Lung (tissue), 12 donors: Measurements from ENCODE around the gene BACE2. TPM values are rescaled to one million over a fixed set of nuclear protein-coding genes. Genes with fewer than 3 reads are reported as not detected.

Experiments
- ATAC-seq: fragments of 200-7000 bp; cut with Tn5 transposase; one replicate; pipeline ENCODE4 v1.9.1; 2020; ENCODE audit warnings: moderate number of reproducible peaks; ENCODE audit not compliant: insufficient read depth, low FRiP score
- DNase-seq, 3 donors: peaks; one replicate each; pipeline ENCODE4 v3.0.0-alpha.2; 2013 to 2017
- H3K27ac ChIP-seq, 2 donors: one replicate each; pipeline ENCODE4 v1.5.1; 2013; ENCODE audit warnings: mild to moderate bottlenecking in 2 of 2, moderate library complexity in 2 of 2, control low read depth in 1 of 2, inconsistent platforms in 1 of 2, low read depth in 1 of 2, low read length in 1 of 2
- H3K27me3 ChIP-seq, 3 donors: one replicate each; pipeline ENCODE4 v1.5.1; 2013; ENCODE audit warnings: low read length in 2 of 3; ENCODE audit not compliant: control insufficient read depth in 3 of 3, insufficient read depth in 3 of 3
- H3K36me3 ChIP-seq, 4 donors: one replicate each; pipeline ENCODE4 v1.5.1; 2013; ENCODE audit warnings: low read length in 4 of 4, mild to moderate bottlenecking in 1 of 4, moderate library complexity in 1 of 4; ENCODE audit not compliant: control insufficient read depth in 4 of 4, insufficient read depth in 4 of 4
- H3K4me1 ChIP-seq, 5 donors: one replicate each; pipeline ENCODE4 v1.5.1; 2013; ENCODE audit warnings: low read length in 5 of 5, mild to moderate bottlenecking in 2 of 5, moderate library complexity in 1 of 5; ENCODE audit not compliant: control insufficient read depth in 5 of 5, insufficient read depth in 5 of 5
- H3K4me3 ChIP-seq: one replicate; pipeline ENCODE4 v1.5.1; 2013; ENCODE audit warnings: mild to moderate bottlenecking, control low read depth, moderate library complexity
- H3K9ac ChIP-seq, 2 donors: one replicate each; pipeline ENCODE4 v1.5.1; 2013; ENCODE audit warnings: low read length in 2 of 2, control low read depth in 1 of 2; ENCODE audit not compliant: insufficient read depth in 1 of 2
- H3K9me3 ChIP-seq, 4 donors: one replicate each; pipeline ENCODE4 v1.5.1; 2013; ENCODE audit warnings: low read length in 3 of 4, mild to moderate bottlenecking in 1 of 4, moderate library complexity in 1 of 4; ENCODE audit not compliant: control insufficient read depth in 4 of 4, insufficient read depth in 3 of 4
- WGBS, 2 donors: extraction: QIAGEN DNeasy Blood & Tissue Kit; methylation state at CpG; one replicate each; pipeline ENCODE4 v1.1.7; 2013; 5-methylcytosine and 5-hydroxymethylcytosine counted together
- polyA plus RNA-seq, 2 donors: library from polyadenylated mRNA; stranded (reverse); fragments of 200-250 nt; gene quantifications; one replicate each; pipeline ENCODE4 v1.2.1, GENCODE V29; 2013
- total RNA-seq, 2 donors: library from RNA; depleted of rRNA in 1 of 2; stranded (reverse); fragments of >200 nt in 1 of 2; gene quantifications; one replicate each; pipeline ENCODE4 v1.2.1, GENCODE V29; 2014 to 2021
- TF ChIP-seq, protein P1 (sequence below): IDR thresholded peaks from 2 replicates; pipeline ENCODE4 v1.5.1; 2012; ENCODE audit warnings: mild to moderate bottlenecking; ENCODE audit errors: control extremely low read depth, extremely low read depth
- donor health status: control.
- donor health status: control.
- donor health status: Bipolar disorder and iron deficiency.
- donor health status: healthy.
- donor health status: DM: yes; HTN: yes; CAD: no.

The BACE2 gene
- total and polyA plus RNA-seq, 4 donors: 9.3 to 49.9 (median 33.8) TPM

- Histone ChIP-seq H3K27ac (no peak overlapping the region), H3K4me1 (peaks cover 0 to 3% (median 0%) of the 10 kb centered on the region in 5 donors), H3K9ac (no peak overlapping the region), H3K36me3 (no peaks in the 10 kb centered on the region), H3K4me3 (no peak overlapping the region), H3K27me3 (peaks cover 0 to 4% (median 0%) of the 10 kb centered on the region in 3 donors), H3K9me3 (peaks cover 0 to 6% (median 0%) of the 10 kb centered on the region in 4 donors)
- DNase-seq: no peak
- no peak for ATAC-seq
- TF ChIP-seq, protein P1, sequence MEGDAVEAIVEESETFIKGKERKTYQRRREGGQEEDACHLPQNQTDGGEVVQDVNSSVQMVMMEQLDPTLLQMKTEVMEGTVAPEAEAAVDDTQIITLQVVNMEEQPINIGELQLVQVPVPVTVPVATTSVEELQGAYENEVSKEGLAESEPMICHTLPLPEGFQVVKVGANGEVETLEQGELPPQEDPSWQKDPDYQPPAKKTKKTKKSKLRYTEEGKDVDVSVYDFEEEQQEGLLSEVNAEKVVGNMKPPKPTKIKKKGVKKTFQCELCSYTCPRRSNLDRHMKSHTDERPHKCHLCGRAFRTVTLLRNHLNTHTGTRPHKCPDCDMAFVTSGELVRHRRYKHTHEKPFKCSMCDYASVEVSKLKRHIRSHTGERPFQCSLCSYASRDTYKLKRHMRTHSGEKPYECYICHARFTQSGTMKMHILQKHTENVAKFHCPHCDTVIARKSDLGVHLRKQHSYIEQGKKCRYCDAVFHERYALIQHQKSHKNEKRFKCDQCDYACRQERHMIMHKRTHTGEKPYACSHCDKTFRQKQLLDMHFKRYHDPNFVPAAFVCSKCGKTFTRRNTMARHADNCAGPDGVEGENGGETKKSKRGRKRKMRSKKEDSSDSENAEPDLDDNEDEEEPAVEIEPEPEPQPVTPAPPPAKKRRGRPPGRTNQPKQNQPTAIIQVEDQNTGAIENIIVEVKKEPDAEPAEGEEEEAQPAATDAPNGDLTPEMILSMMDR: no peak
- 86 to 87% methylated on average over 11 of the region's 11 CpGs for WGBS, 2 donors
These were observed 19.2 kb upstream of the BACE2 start for GRCh38 chr21:41148798-41149197.

- no peak overlapping the region for H3K9ac ChIP-seq
- 84 to 87% methylated on average over 6 of the region's 6 CpGs for WGBS, 2 donors
- no peak overlapping the region for H3K27ac ChIP-seq
- H3K4me3 ChIP-seq: no peak overlapping the region
- TF ChIP-seq, protein P1: no peak
- DNase-seq (no peak), ATAC-seq (no peak)
- no peaks in the 10 kb centered on the region for H3K36me3 ChIP-seq
- peaks cover 0 to 3% (median 0%) of the 10 kb centered on the region in 5 donors for H3K4me1 ChIP-seq
- peaks cover 0 to 4% (median 2%) of the 10 kb centered on the region in 3 donors for H3K27me3 ChIP-seq
- H3K9me3 ChIP-seq: peaks cover 0 to 6% (median 0%) of the 10 kb centered on the region in 4 donors
These were observed 18.8 kb upstream of the BACE2 start for GRCh38 chr21:41149199-41149598.

DNA sequence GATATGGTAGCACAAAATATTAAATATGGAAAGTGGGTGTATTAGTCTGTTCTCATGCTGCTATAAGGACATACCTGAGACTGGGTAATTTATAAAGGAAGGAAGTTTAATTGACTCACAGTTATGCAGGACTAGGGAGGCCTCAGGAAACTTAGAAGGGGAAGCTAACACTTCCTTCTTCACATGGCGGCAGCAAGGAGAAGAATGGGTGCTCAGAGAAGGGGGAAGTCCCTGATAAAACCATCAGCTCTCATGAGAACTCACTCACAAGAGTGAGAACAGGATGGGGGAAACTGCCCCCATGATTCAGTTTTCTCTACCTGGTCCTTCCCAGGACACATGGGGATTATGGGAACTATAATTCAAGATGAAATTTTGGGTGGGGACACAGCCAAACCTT lies 15.8 kb upstream of the BACE2 start:
- no peak overlapping the region for H3K4me3 ChIP-seq
- H3K27ac ChIP-seq: no peak overlapping the region
- no peak overlapping the region for H3K9ac ChIP-seq
- WGBS, 2 donors: 36 to 47% methylated on average over 1 of the region's 1 CpG
- DNase-seq (no peak), ATAC-seq (no peak)
- no peaks in the 10 kb centered on the region for H3K36me3 ChIP-seq
- peaks cover 0 to 6% (median 0%) of the 10 kb centered on the region in 4 donors for H3K9me3 ChIP-seq
- H3K27me3 ChIP-seq: peaks cover 0 to 4% (median 2%) of the 10 kb centered on the region in 3 donors
- TF ChIP-seq, protein P1: no peak
- peaks cover 0 to 3% (median 0%) of the 10 kb centered on the region in 5 donors for H3K4me1 ChIP-seq

GRCh38 chr21:41153443-41153842 lies 14.5 kb upstream of the BACE2 start:
- TF ChIP-seq, protein P1: no peak
- Histone ChIP-seq H3K27ac (no peak overlapping the region), H3K27me3 (peaks cover 0 to 2% (median under 1%) of the 10 kb centered on the region in 3 donors), H3K36me3 (no peaks in the 10 kb centered on the region), H3K4me1 (peaks cover 0 to 3% (median 0%) of the 10 kb centered on the region in 5 donors), H3K9ac (no peak overlapping the region), H3K9me3 (peaks cover 0 to 6% (median 0%) of the 10 kb centered on the region in 4 donors), H3K4me3 (no peak overlapping the region)
- no peak for ATAC-seq
- DNase-seq: no peak
